LoVo (cell line): ENCODE results near the gene ATP6V0B.

Experiments used
- DNase-seq: peaks from one replicate; pipeline ENCODE4 v3.0.0-alpha.2; 2016; ENCODE audit warnings: low spot score

The ATP6V0B gene

DNA sequence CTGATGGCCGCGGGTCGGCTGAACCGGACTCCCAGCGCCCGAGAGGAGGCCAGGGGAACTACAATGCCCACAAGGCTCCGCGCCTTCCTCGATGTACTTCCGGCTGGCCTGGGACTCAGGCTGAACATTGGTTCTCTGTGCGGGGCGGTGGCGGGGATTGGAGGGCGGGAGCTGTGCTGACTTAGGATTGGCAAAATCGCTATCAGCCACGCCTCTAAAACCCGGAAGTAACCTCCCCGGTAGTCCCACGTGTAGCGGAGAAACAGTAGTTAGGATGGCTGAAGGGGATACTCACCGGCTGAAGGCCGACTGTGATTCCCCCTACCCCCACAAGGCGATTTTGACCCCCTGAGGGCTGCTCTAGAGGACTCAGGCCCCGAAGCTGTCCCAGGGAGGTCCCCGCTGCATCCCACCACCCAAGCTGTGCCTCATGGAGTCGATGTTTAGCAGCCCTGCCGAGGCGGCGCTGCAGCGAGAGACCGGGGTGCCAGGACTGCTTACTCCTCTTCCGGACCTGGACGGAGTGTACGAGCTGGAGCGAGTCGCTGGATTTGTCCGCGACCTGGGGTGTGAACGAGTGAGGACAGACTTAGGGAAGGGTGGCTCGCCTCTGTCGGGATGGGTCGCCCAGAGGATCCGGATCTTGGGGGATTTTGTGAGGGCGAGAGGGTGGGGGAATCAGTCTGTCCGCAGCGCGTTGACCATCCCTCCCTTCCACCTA lies 4.9 kb upstream of the ATP6V0B start, which contains the start of gene DPH2:
DPH2 (plus strand) TSS at position 265 of the 721 bp plus-strand sequence; CDS start at position 431, 166 bp downstream.
- DNase-seq, result peak; percentile 97

DNA sequence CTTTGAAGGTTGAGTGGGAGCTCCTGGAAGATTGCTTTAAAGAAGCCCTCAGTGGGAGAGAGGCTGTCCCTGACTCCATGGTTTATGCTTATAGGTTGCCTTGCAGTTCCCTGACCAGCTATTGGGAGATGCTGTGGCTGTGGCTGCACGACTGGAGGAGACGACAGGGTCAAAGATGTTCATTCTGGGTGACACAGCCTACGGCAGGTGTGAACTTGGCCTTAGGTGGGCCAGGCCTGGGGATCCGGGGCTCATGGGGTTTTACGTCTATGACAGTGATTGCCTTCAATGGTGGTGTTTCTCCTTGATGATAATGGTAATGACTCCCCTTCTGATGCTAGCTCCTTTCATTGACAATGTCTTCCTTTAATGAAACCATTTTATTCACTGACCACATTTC lies 4.3 kb upstream of the ATP6V0B start:
- DNase-seq, result no peak

GRCh38 chr1:43970911-43971310 lies 3.8 kb upstream of the ATP6V0B start:
- no peak for DNase-seq

DNA sequence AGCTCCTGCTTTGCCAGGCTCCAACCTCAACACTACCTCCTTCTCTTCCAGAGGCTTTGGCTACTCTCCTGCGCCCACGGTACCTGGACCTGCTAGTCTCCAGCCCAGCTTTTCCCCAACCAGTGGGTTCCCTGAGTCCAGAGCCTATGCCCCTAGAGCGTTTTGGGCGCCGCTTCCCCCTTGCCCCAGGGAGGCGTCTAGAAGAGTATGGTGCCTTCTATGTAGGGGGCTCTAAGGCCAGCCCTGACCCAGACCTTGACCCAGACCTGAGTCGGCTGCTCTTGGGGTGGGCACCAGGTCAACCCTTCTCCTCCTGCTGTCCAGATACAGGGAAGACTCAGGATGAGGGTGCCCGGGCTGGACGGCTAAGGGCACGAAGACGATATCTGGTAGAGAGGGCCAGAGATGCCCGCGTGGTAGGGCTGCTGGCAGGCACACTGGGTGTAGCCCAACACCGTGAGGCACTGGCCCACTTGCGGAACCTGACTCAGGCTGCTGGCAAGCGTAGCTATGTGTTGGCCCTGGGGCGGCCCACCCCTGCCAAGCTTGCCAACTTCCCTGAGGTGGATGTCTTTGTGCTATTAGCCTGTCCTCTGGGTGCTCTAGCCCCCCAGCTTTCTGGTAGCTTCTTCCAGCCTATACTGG lies 3.3 kb upstream of the ATP6V0B start:
- no peak for DNase-seq

DNA sequence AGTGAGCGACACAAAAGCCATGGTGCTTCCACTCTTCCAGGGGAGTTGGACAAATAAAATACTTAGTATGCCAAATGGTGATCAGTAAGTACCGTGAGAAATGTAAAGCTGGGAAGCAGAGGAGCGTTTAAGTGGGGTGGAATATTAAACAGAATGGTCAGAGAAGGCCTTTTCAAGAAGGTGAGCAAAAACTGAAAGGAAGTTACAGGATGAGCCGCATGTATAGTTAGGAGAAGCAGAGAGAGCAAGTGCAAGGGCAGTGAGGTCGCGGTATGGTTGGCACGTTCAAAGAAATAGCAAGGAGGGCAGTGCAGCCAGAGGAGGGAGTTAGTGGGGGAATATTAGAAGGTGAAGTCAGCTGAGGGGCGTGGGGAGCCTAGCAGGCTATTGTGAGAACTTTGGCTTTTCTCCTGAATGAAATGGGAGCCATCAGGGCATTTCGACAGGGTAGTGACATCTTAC lies 748 bp upstream of the ATP6V0B start:
- no peak for DNase-seq

GRCh38 chr1:43975249-43975961 lies 645 bp downstream of the ATP6V0B start:
- DNase-seq, result no peak

DNA sequence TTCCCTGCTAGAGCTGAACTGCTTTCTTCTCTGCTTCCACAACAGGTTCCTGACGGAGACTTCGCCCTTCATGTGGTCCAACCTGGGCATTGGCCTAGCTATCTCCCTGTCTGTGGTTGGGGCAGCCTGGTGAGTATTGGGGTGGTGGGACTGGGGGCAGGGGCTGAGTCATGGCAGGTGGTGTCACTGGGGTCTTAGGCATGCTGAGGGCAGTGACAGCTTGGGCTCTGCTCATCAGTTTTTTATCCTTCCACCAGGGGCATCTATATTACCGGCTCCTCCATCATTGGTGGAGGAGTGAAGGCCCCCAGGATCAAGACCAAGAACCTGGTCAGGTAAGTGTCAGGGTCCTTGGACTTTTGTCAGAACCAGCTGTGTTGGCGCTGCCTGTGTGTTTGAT lies 1.3 kb downstream of the ATP6V0B start:
- DNase-seq, result no peak

GRCh38 chr1:43976890-43977289 lies 2.1 kb downstream of the ATP6V0B start:
- DNase-seq, result no peak

GRCh38 chr1:43977376-43978263 lies 2.9 kb downstream of the ATP6V0B start:
- DNase-seq, result no peak

DNA sequence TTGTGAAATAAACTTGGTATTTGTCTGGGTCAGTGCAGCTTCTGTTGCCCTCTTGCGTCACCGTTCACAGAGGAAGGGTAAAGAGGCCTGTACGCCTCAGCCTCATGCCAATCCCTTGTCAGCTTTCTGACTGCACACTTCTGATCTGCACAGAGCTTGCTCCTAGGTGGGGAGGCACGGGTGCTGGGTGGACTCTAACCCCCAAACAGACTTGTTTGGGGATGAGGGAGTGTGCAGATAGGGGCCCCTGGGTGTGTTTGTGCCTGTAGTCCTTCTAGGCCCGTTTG lies 3.4 kb downstream of the ATP6V0B start:
- no peak for DNase-seq

DNA sequence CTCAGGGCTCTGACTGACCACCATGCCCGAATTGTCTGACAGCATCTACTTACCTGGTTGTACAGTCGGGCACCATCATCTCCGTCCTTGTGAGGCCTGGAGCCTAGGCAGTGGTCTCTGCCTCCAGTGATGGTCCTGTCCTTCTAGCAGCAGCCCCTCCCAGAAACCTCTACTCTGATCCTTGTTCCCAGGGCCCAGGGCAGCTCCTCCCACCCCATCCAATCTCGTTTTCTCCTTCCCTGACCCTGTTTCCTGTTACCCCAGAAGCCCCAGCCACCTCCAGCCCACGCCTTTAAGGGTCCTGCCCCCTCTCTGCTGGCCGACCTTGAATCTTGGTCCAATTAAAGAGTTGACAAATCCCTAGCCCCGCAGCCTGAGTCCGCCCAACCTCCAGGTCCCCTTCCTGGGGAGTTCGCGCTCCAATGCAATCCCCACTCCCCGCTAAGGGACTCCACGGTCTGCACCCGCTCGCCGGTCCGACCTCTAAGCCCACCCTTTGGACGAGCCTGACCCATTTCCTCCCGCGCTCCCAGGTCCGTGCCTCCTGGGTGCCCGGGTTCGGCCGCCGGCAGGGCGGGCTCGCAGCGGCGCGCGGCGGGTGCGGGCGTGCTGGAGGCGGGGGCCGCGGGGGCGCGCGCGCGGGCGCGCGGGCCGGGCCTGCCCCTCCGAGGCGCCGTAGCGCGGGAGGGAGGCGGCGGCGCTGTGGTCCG lies 3.9 kb downstream of the ATP6V0B start, which contains the start of gene B4GALT2:
B4GALT2 (plus strand) TSS at position 660 of the 710 bp plus-strand sequence. CDS start 1,951 bp downstream, outside the sequence.
- peak; percentile 44 for DNase-seq

- DNase-seq, result no peak
Measured at GRCh38 chr1:43979261-43979527, 4.4 kb downstream of the ATP6V0B start.

GRCh38 chr1:43979528-43980254 lies 4.9 kb downstream of the ATP6V0B start:
- DNase-seq, result peak; percentile 49

- DNase-seq, result no peak
Measured at GRCh38 chr1:43980255-43981134, 5.7 kb downstream of the ATP6V0B start.

DNA sequence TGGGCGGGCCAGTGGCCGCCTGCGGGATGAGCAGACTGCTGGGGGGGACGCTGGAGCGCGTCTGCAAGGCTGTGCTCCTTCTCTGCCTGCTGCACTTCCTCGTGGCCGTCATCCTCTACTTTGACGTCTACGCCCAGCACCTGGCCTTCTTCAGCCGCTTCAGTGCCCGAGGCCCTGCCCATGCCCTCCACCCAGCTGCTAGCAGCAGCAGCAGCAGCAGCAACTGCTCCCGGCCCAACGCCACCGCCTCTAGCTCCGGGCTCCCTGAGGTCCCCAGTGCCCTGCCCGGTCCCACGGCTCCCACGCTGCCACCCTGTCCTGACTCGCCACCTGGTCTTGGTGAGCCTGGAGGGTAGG lies 6.4 kb downstream of the ATP6V0B start:
- no peak for DNase-seq

- no peak for DNase-seq
Measured at GRCh38 chr1:43981636-43982035, 6.9 kb downstream of the ATP6V0B start.

DNA sequence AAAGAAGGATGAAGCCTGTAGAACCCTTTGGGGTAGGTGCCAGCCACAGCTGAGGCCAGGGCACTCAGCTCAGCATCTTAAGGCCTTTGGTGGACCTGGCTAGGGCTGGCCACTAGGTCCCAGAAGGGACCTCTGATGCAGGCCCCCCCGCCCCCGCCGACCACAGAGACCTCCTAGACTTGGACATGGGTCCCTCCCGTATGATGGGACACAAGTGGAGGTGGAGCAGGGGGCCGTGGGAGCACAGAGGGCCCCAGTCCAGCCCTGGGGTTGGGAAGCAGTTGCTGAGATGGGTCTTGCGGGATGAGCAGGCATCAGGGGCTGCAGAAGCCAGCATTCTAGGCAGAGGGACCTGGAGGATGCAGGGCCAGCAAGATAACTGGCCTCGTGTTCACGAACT lies 7.5 kb downstream of the ATP6V0B start:
- no peak for DNase-seq

- DNase-seq, result no peak
Measured at GRCh38 chr1:43982808-43983207, 8.0 kb downstream of the ATP6V0B start.

DNA sequence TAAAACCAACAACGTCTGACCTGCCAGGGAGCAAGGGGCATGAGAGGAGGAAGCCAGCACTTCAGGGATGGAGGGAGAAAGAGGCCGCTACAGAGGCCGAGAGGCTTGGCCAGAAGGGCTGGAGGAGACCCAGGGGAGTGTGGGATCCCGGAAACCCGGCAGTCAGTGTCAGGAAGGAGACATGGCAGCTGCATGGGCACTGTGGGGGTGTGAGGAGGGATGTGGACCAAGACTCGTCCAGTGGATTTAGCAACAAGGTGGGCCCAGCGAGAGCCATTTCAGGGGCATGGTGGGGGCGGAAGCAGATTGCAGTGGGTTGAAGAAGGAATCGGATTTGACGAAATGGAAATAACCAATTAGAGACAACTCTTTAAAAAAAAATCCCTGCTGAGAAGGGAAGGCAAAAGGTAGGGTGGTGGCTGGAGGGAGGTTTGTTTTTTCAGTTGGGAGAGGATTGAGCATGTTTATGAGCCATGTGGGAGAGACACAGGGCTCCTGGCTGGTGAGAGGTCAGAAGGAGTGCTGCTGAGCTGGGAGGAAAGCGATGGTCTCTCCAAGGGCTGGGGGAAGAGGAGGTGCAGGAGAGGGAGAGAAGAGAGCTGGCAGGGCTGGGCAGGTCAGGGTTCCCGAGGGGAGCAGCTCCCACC lies 8.6 kb downstream of the ATP6V0B start:
- no peak for DNase-seq

- no peak for DNase-seq
Measured at GRCh38 chr1:43984855-43985254, 10.1 kb downstream of the ATP6V0B start.
